ENCODE measurements around the gene TP53TG3C.
"Not testable (repeated sequence)": the region's sequence is repeated elsewhere in the genome, so short reads cannot be mapped to it uniquely, and the experiment has no call there.

TP53TG3C gene

GRCh38 chr16:33193926-33194325 lies at the start of gene TP53TG3C:
Gene TP53TG3C, plus strand, starts transcription at chr16:33194226. Its CDS starts 68 bp downstream, at chr16:33194294.
- not testable (repeated sequence) for DNase-seq
